GM19468 (cell line): ENCODE data around the gene RPA1.
"Not testable (repeated sequence)": the region's sequence is repeated elsewhere in the genome, so short reads cannot be mapped to it uniquely, and the experiment has no call there.

Source experiments
- ATAC-seq: cut with Tn5 transposase; IDR thresholded peaks from one replicate; pipeline ENCODE4 v1.9.1; 2021; ENCODE audit warnings: mild to moderate bottlenecking, moderate library complexity, moderate number of reproducible peaks; ENCODE audit not compliant: unreplicated experiment; ENCODE audit errors: extremely low read depth

The RPA1 gene

DNA sequence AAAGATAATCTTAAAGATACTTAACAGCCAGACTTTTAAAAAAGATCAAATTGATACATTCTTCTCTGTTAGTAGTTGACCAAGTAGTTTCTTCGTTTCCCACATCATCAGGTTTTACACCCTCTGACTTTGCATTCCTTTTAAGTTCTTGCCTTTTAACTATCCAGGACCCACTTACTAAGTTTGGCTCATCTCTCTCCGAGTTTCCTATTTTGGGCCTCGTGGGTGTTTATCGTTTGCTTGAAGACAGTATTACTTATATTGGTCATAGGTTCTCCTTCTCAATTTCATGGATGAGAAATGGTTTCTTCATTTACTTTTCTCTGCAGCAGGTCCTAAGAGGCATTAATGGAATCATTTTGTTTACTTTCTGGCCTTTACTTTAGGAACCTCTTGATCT lies 43.2 kb downstream of the RPA1 start:
- no peak for ATAC-seq

DNA sequence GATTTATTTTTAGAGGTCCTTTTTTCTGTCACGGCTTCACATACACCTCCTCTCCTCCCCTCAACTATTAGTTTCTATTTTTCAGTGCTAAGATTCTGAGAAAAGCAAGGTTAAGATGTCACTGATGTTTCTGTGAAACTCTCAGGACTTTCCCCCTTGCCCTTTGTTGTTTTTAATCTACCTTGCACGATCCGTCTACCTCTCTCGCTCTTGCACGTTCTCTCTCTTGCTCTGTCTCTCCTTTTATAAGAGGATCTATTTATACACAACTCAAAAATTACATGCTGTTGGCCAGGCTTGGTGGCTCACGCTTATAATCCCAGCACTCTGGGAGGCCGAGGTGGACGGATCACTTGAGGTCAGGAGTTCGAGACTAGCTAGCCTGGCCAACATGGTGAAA lies 43.6 kb downstream of the RPA1 start:
- no peak for ATAC-seq

DNA sequence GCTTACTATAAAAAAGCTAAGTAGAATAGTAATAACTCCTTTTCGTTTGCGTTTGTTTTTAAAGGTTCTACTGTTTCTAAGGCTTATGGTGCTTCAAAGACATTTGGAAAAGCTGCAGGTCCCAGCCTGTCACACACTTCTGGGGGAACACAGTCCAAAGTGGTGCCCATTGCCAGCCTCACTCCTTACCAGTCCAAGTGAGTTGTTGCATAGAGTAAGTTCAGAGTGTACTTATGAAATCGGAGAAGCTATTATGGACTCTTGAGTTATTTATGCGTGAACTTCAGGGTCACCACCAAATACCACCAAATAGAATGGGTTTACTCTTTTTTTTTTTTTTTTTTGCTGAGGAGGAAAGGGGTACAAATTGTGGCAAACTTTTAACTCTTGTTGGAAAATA lies 45.8 kb downstream of the RPA1 start:
- no peak for ATAC-seq

DNA sequence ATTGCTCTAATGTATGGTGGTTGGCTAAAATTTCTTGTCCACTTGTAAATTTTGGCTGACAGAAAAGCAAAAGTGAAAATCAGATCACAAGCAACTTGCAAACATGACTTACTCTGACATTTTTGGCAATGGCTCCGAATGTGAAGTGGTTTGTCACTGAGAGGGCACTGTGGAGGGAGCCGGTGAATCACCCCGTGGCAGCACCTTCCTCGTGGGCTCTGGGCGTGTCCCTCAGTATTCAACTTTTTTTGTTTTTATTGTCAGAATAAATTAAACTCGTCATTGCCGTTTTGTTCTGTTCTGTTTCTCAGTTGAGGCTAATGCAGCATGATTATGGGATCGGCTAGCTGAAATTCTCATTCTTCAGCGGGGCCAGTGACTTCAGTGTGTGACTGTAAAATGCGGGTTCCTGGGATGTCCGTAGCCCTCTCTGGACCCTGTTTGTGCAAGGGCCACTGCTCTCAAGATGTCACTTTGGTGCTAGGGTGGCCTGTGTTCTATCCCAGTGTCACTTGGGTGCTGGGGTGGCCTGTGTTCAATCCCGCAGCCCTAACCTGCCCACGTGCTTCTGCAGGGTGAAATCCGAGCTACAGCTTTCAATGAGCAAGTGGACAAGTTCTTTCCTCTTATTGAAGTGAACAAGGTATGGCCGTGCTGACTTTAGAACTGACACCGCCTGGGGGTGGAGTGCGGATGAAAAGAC lies 48.8 kb downstream of the RPA1 start:
- no peak for ATAC-seq

DNA sequence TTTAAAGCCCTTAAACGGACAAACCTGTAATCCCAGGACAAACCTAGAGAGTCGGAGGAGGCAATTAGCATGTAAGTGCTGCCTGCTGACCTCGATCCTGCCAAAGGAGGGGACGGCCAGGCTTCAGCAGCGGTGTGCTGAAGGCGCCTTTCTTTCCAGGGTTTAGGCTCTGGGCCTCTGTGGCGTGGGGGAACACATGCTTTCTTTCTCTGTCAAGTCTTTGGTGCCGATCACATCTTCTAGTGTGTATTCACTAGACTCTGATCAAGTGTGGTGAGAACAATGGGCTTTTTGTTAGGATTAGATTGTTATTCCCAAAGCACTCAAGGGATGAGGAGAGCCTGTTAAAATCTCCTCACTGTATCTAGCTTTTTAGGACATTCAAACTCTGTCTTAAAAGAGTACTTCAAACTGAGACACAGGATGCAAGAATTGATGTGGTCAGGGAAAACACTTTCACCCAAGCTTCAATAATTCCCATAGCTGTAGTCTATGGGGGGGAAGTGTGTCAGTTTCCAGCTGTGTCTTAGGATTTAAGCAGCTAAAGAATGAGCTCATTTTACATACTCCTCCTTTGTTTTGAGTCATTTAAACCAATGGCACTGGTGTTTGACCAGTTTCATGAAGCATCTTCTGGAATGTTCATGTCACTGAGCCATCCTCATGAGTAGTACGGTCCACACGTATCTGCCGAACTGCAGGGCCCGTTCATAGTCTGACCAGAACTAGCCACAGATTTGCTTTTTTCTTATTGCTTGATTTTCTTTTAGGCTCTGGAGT lies 51.2 kb downstream of the RPA1 start:
- ATAC-seq, result no peak

DNA sequence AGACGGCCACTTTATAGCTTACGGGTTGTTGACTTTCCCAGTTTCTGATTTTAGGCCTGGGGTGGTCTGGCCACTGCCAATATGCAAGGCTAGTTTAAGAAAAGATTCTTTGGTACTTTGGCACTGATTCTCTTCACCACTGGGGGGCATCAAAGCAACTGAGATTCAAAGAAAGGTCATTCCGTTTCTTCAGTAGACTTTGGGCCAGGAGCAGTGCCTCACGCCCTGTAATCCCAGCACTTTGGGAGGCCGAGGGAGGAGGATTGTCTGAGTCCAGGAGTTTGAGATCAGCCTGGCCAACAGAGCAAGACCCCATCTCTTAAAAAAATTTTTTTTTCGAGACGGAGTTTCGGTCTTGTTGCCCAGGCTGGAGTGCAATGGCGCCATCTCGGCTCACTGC lies 53.0 kb downstream of the RPA1 start:
- no peak for ATAC-seq

DNA sequence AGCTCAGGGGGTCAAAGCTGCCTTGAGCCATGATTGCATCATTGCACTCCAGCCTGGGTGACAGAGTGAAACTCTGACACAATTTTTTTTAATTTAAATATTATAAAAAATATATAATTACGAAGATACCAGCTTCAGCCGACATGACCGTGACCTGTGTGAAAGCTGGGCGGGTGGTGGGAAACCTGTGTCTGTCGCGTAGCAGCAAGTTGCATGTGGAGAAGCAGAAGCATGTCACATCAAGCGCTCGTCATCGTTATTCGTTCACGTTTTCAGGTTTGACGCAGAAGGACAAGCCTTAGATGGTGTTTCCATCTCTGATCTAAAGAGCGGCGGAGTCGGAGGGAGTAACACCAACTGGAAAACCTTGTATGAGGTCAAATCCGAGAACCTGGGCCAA lies 53.7 kb downstream of the RPA1 start:
- ATAC-seq, result no peak

DNA sequence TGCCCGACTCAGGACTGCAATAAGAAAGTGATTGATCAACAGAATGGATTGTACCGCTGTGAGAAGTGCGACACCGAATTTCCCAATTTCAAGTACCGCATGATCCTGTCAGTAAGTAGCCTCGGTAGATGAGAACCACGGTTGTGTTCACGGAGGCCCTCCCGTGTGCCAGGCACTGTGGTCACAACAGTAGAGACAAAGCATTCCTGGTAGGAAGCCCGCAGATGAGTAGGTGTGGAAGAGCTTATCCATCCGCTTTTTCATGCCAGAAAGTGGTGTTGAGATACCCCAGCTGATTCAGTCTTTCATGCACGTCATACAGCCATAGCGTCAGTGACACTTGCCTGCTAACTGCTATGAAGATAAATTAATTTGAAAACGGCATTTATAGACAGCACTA lies 58.9 kb downstream of the RPA1 start:
- ATAC-seq, result no peak

DNA sequence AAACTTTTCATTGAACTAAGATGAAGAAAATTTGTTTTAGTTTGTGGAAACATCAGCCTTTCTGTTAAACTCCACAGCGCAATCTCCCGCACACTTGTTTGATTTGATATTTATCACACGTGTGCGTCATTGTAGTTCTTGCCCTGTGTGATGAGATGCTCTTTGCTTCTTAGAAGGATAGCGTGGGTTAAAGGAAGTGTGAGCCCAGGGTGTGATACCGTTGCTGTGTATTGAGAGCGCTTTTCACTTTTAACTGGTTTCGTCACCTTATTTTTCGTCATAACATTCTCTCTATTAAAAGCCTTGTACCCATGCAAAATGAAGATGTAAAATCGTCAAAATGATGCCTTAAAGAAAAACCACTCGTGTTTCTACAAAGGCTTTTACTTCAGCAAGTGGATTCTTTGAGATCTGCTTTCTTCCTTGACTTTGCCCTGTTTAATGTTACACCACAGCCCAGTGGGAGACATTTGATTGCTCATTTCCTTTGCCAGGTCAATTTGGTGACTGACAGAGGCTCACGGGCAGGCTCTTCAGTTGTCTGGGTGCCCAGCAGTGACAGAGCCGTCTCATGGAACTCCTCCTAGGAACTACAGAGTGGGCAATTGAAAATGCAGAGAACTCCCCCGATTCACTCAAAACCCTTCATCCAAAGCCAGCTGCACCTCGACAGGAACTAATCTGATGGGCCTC lies 61.1 kb downstream of the RPA1 start:
- ATAC-seq, result no peak

DNA sequence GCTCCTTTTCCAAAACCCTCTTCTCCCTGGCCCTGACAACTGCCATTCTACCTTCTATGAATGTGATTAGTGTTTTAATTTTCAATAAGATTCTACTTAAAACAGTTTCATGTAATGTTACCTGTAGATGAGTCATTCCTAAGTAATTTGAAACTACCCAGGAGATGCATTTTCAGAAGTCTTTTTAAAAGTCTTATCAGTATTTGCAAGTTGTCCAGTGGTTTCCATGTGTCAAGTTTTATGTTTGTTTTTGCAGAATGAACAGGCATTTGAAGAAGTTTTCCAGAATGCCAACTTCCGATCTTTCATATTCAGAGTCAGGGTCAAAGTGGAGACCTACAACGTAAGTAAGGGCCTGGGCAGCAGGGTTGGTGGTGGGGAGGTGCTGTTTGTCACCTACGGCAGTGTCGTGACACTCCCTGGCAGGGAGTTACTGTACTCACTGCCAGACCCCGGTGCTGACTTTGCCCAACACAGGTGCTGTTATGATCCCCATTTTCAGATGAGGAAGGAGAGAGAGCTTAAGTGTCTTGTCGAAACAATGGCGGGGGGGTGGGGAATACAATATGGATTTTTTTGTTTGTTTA lies 65.0 kb downstream of the RPA1 start:
- ATAC-seq, result no peak

DNA sequence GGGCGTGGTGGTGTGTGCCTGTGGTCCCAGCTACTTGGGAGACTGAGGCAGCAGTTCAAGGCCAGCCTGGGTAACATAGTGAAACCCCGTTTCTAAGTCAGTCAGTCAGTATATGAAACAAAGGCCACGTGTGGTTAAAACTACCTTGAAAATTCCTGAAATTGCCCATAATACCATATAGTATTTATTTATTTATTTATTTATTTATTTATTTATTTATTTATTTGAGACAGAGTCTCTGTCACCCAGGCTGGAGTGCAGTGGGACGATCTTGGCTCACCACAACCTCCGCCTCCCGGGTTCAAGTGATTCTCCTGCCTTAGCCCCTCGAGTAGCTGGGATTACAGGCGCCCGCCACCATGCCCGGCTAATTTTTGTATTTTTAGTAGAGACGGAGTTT lies 65.7 kb downstream of the RPA1 start:
- not testable (repeated sequence) for ATAC-seq

DNA sequence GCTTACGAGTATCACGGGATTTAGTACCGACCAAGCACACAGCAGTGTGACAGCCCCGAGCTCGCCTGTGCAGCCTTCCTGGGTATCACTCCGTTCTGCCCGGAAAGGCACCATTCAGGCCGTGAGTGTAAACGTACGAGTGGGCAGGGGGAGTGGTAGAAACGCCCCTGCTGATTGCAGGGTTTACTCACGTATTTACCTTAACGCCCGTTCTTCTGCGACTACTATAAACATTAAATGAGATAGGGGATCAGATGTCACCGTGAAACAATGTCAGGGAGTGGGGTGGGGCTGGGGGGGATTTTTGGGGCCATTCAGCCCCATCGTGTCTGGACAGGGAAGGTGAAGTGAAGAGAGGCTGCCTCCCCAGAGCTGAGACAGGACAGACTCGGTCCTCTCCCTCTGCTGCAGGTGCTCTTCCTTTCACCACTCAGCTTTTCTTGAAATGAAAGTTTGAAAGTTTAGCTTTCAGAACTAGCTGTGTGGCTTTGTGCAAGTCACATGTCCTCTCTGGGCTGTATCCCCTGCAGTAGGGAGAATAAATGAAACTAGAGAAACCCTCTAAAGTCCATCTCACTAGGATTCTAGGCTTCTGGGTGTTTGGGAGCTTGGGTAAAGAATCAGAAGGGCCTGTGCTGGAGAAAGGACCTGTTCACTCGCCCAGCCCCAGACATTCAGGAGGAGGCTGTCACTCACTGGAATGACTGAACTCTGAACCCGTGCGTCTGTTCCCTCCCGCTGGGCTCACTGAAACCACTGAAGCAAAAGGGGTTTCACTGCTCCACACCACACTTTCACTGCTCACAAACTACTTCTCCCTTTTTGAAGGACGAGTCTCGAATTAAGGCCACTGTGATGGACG lies 66.7 kb downstream of the RPA1 start:
- peak; percentile 39 for ATAC-seq

DNA sequence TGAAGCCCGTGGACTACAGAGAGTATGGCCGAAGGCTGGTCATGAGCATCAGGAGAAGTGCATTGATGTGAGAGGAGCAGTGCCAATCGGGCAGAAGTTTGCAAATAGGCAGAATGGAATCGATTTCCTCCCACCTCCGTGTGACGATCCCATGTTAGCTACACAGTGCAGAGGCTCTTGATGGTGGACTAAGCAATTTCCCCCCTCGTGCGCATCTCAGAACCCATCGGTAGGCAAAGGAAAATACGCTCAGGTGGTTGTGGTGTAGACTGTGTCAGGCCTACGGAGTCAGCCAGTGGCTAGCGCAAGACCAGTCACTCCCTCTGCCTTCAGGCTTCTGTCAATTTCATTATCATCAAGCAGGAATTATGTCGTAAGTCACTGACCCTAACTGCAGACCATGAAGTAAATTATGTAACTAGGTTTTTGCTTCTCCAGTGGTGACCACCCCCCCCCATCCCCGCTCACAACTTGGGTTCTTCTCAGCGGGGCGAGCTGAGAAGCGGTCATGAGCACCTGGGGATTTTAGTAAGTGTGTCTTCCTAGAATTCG lies 67.4 kb downstream of the RPA1 start:
- no peak for ATAC-seq

DNA sequence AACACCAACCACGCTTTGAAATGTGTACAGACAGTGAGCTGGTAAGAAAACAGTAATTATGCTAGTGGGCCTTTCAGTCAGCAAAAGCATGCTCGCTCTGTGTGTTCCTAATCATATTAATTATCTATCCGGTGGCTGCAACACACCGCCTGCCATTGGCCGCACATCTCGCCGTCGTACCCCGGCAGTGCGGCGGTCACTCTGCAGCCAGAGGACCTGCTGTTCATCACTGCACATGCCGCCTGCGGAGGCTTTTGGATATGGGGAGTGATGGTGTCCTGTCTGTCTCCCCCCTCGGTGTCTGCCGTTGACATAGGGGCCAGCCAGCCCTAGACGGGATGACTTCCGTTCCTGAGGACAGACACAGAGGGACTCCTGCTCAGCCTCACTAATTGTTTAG lies 68.5 kb downstream of the RPA1 start:
- no peak for ATAC-seq

DNA sequence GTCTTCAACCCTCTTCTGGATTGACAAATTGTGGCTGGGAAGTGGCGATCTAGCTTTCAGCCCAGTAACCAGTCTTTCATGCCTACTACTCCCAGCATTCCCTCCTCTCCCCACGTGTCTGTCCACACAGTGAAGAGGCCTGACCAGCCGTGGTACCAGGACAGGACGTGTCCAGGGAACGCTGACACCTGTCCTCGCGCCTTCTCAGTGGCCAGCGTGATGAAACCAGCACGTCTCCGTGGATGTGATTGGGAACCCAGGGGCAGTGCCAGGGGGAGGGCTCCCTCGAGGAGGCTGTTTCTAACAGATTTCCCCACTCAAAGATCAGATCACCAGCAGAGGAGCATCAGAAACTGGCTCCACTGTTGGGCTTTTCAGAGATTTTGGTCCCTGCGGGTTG lies 69.1 kb downstream of the RPA1 start:
- no peak for ATAC-seq

DNA sequence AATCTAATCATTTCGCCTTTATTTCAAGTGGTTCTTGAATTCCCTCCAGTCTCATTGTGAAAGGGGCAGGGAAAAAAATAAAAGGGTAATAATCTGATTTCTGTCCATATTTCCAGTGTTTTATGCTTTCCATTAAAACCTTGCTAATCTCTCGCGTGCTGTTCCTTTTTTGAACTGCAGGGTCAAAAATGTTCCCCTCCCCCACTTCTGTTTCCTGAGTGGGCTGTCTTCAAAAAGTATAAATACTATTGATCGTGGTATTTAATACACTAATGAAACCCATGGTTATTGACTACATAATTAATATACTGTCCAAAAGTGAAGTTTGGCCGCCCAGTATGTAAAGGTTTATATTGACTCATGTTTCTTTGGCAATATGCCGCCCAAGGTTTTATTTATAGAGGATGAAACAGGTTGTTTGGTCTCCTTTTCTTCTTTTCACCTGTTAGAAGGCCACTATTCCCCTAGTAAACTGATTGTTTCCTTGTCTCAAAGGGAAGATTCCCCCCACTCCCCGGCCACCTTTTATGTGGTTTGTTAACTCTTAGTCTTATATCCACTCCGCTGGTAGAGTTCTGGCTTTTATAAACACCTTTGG lies 69.7 kb downstream of the RPA1 start:
- ATAC-seq, result no peak

DNA sequence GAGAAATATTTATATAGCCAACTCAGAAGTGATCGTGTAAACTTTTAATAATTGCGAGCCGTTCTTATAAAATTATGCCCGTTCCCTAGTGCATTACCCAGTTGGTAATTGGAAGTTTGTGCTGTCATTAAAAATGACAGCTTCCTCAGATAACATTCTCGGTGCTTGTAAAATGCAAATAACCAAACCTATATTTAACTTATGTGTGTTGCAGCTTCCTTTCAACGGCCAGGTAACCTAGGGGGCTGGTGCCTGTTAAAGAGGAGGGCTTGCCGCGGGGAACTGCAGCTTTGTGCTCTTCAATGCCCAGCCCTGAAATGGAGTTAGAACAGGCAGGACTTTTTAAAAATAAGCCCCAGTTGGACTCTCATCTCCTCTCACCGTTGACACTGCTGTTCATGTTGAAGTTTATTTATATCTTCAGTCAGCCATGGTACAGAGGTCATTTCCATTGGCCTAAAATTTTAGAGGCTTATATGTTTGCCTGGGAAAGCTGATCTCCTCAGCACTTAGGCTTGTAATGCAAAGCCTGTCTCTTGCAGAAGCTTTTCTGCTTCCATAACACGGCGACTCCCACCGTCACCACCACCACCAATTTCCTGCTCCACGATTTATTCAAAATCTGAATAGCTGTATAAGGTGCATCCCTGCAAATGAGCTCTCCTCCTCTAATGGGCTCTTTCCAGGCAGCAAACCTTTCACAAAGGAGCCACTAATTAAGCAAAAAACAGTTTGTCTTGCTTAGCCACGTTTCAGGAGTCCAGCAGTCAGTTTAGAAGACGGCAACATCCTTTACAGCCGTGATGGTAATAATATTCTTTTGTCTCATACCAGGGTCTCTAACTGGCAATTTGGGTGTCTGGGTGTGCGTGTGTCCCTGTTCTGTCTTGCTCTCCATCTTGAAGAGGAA lies 74.7 kb downstream of the RPA1 start:
- ATAC-seq, result no peak

DNA sequence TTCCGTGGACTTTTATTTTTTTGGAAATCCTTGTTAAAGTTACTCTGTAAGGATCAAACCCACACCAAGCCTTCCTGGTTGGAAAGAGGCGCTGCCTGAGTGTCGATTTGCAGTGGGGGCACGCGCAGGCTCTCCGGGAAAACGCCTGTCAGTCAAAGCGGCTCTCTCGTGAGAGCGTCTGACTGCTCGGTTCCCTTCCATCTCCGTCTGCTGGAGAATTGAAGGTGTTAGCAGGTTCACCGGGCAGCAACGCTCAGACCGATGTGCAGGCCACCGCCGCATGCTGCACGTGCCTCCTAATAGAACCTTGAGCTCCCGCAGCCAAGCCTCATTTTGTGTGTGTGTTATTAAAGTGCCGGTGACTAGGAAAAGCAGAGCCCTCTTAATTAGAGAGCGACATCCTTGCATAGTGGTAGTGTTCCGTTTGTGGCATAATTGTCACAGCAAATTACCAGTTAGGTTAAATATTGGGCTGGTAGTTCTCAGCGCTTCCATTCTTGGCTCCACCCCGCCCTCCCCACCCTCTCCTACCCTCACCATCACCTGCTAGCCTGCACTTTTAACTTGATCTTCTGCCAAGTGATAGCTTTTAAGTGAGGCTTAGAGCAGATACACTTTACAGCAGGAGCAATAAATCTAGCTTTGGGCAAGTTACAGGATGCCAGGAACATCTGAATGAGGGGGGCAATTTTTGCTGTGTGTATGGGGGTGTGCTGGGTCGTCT lies 75.5 kb downstream of the RPA1 start:
- no peak for ATAC-seq
